NB4 (cell line): ENCODE data around the gene LIPJ.

Source experiments
- CTCF ChIP-seq: IDR thresholded peaks from one replicate; pipeline ENCODE4 v1.5.1; 2012; ENCODE audit warnings: low read depth, low read length
- MAX ChIP-seq: IDR thresholded peaks from 2 replicates; pipeline ENCODE4 v1.6.1; 2011; ENCODE audit warnings: low read depth, low read length
- POLR2A ChIP-seq: IDR thresholded peaks from 2 replicates; pipeline ENCODE4 v1.6.1; 2011; ENCODE audit warnings: mild to moderate bottlenecking; ENCODE audit not compliant: insufficient read length; ENCODE audit errors: extremely low read depth

DNA sequence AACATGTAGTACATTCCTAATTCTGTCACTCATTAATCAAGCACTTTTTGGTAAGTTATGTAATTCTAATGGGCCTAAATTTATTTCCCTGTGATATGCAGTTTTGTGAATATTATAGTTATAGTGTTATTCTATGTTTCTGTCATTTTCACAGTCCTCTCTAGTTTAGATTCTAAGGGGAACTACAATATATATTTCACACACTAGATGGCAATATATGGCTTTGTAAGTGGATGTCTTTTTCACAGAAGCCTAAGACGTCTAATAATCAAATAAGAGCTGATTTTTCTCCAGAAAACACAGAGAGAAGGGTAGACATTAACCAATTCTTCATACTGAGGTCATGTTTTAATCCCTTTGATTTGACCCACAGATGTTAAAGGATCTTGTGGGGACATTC, 21.5 kb upstream of the LIPJ start:
- TF ChIP-seq POLR2A = no peak
- no peak for TF ChIP-seq CTCF
- no peak for TF ChIP-seq MAX
